HG02610 (cell line): ENCODE data around the gene PPP2R3A.
"Not testable (repeated sequence)": the region's sequence is repeated elsewhere in the genome, so short reads cannot be mapped to it uniquely, and the experiment has no call there.

Experiments used
- ATAC-seq: cut with Tn5 transposase; IDR thresholded peaks from one replicate; pipeline ENCODE4 v1.9.1; 2021; ENCODE audit warnings: mild to moderate bottlenecking, moderate library complexity; ENCODE audit not compliant: unreplicated experiment

The PPP2R3A gene

GRCh38 chr3:136192195-136192594, 226.7 kb downstream of the PPP2R3A start:
- ATAC-seq = not testable (repeated sequence)

- ATAC-seq = no peak
Measured at GRCh38 chr3:136192831-136193230, 227.3 kb downstream of the PPP2R3A start.

GRCh38 chr3:136193278-136194054, 227.9 kb downstream of the PPP2R3A start:
- no peak for ATAC-seq

- ATAC-seq = no peak
Measured at GRCh38 chr3:136194409-136195257, 229.1 kb downstream of the PPP2R3A start.

GRCh38 chr3:136195258-136196063, 229.9 kb downstream of the PPP2R3A start:
- ATAC-seq = peak; percentile 32

- ATAC-seq = no peak
Measured at GRCh38 chr3:136196064-136196400, 230.5 kb downstream of the PPP2R3A start, which contains the start of gene MSL2. TSS of gene MSL2 (minus strand) at chr3:136196335. CDS start at chr3:136195113, 1,222 bp downstream.

- ATAC-seq = peak; percentile 71
Measured at GRCh38 chr3:136196401-136197158, 231.1 kb downstream of the PPP2R3A start.

GRCh38 chr3:136197159-136197793, 231.7 kb downstream of the PPP2R3A start:
- ATAC-seq = no peak
